ENCODE data around the gene UQCC2.

GRCh38 chr6:33732385-33732784 is 20.9 kb upstream of the UQCC2 start:
- TF ChIP-seq, protein P1, sequence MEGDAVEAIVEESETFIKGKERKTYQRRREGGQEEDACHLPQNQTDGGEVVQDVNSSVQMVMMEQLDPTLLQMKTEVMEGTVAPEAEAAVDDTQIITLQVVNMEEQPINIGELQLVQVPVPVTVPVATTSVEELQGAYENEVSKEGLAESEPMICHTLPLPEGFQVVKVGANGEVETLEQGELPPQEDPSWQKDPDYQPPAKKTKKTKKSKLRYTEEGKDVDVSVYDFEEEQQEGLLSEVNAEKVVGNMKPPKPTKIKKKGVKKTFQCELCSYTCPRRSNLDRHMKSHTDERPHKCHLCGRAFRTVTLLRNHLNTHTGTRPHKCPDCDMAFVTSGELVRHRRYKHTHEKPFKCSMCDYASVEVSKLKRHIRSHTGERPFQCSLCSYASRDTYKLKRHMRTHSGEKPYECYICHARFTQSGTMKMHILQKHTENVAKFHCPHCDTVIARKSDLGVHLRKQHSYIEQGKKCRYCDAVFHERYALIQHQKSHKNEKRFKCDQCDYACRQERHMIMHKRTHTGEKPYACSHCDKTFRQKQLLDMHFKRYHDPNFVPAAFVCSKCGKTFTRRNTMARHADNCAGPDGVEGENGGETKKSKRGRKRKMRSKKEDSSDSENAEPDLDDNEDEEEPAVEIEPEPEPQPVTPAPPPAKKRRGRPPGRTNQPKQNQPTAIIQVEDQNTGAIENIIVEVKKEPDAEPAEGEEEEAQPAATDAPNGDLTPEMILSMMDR (IDR thresholded peaks at IDR 0.05) = no peak
- no peak for TF ChIP-seq EP300 (IDR thresholded peaks at IDR 0.05)

Data from suprapubic skin (tissue), 3 donors.